Neural crest cell (in vitro differentiated cells): ENCODE data around the gene COL19A1. TPM values are rescaled to one million over a fixed set of nuclear protein-coding genes. Genes with fewer than 3 reads are reported as not detected.

Experiments used
- DNase-seq: peaks from one replicate; pipeline ENCODE4 v3.0.0; 2021; ENCODE audit warnings: low read depth, mixed read lengths, low spot score
- H3K27ac Mint-ChIP-seq: one replicate; pipeline ENCODE4 v1.8.0; 2021; ENCODE audit warnings: mild to moderate bottlenecking, mixed read lengths; ENCODE audit not compliant: unreplicated experiment
- H3K27me3 Mint-ChIP-seq: 2 replicates; pipeline ENCODE4 v1.8.0; 2021; ENCODE audit warnings: low read depth, mild to moderate bottlenecking, mixed read lengths
- H3K36me3 Mint-ChIP-seq: 2 replicates; pipeline ENCODE4 v1.8.0; 2021; ENCODE audit warnings: low read depth, mild to moderate bottlenecking, mixed read lengths
- H3K4me1 Mint-ChIP-seq: 2 replicates; pipeline ENCODE4 v1.8.0; 2021; ENCODE audit warnings: mixed read lengths
- H3K4me3 Mint-ChIP-seq: one replicate; pipeline ENCODE4 v1.8.0; 2021; ENCODE audit warnings: mild to moderate bottlenecking, mixed read lengths
- H3K9me3 Mint-ChIP-seq: 2 replicates; pipeline ENCODE4 v1.8.0; 2021; ENCODE audit warnings: mixed read lengths
- total RNA-seq: library from RNA; stranded (reverse); gene quantifications from 2 replicates; pipeline ENCODE4 v1.2.1, GENCODE V29; 2021
- TF ChIP-seq, protein P1 (sequence below): fragments of 200-600 bp; sonication (generic); conservative IDR thresholded peaks from 2 replicates; pipeline ENCODE4 v1.5.0; 2021; ENCODE audit warnings: antibody characterized with exemption, mild to moderate bottlenecking

The COL19A1 gene
- total RNA-seq, 1 donor from 2014 or later: 0.09 TPM

GRCh38 chr6:69847492-69847788, 18.9 kb upstream of the COL19A1 start:
- no peak for DNase-seq
- no peaks in the 10 kb centered on the region for H3K36me3 Mint-ChIP-seq
- no peak overlapping the region for H3K4me3 Mint-ChIP-seq
- TF ChIP-seq, protein P1, sequence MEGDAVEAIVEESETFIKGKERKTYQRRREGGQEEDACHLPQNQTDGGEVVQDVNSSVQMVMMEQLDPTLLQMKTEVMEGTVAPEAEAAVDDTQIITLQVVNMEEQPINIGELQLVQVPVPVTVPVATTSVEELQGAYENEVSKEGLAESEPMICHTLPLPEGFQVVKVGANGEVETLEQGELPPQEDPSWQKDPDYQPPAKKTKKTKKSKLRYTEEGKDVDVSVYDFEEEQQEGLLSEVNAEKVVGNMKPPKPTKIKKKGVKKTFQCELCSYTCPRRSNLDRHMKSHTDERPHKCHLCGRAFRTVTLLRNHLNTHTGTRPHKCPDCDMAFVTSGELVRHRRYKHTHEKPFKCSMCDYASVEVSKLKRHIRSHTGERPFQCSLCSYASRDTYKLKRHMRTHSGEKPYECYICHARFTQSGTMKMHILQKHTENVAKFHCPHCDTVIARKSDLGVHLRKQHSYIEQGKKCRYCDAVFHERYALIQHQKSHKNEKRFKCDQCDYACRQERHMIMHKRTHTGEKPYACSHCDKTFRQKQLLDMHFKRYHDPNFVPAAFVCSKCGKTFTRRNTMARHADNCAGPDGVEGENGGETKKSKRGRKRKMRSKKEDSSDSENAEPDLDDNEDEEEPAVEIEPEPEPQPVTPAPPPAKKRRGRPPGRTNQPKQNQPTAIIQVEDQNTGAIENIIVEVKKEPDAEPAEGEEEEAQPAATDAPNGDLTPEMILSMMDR: no peak
- no peaks in the 10 kb centered on the region for H3K4me1 Mint-ChIP-seq
- H3K27me3 Mint-ChIP-seq: no peaks in the 10 kb centered on the region
- H3K27ac Mint-ChIP-seq: no peak overlapping the region
- peaks cover 2% of the 10 kb centered on the region for H3K9me3 Mint-ChIP-seq

DNA sequence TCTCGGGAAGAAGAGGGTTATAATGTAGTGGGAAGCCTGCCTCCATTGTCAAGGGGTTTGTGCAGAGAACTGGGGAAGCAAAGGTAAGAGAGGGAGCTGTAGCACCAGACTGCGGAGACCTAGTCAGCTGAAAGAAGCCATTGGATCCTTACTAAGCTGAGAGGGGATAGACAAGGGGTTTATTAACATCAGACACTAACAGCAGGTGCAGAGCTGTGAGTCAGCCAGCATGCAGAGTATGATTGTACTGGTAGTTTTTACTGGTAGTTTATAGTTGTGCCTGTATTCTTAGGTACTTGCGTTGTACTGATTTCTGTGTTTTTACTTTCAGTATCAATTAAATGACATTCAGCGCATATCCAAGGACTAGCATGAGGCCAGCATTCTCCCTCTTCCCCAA, 17.8 kb upstream of the COL19A1 start:
- H3K27ac Mint-ChIP-seq: no peak overlapping the region
- H3K9me3 Mint-ChIP-seq: peaks cover 8% of the 10 kb centered on the region
- no peak for DNase-seq
- H3K4me3 Mint-ChIP-seq: no peak overlapping the region
- H3K36me3 Mint-ChIP-seq: no peaks in the 10 kb centered on the region
- TF ChIP-seq, protein P1: no peak
- no peaks in the 10 kb centered on the region for H3K27me3 Mint-ChIP-seq
- no peaks in the 10 kb centered on the region for H3K4me1 Mint-ChIP-seq

DNA sequence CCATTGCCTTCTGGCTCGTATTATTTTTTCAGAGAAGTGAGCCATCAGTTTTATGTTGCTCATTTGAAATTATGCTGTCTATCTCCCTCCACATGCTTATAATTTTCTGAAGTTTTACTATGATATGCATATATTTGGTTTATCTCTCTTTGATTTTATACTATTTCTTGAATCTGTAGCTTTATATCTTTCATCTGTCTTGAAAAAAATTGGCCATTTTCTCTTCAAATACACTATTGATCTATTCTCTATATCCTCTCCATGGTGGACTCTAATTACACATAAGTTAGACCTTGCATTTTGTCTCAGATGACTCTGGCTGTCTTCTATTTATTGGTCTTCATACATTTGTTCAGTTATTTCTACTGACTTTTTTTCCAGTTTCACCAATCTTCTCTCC, 13.7 kb upstream of the COL19A1 start:
- Mint-ChIP-seq H3K4me1 (no peaks in the 10 kb centered on the region), H3K36me3 (no peaks in the 10 kb centered on the region), H3K9me3 (peaks cover 10% of the 10 kb centered on the region), H3K27ac (no peak overlapping the region), H3K4me3 (no peak overlapping the region), H3K27me3 (no peaks in the 10 kb centered on the region)
- DNase-seq: no peak
- TF ChIP-seq, protein P1: no peak

DNA sequence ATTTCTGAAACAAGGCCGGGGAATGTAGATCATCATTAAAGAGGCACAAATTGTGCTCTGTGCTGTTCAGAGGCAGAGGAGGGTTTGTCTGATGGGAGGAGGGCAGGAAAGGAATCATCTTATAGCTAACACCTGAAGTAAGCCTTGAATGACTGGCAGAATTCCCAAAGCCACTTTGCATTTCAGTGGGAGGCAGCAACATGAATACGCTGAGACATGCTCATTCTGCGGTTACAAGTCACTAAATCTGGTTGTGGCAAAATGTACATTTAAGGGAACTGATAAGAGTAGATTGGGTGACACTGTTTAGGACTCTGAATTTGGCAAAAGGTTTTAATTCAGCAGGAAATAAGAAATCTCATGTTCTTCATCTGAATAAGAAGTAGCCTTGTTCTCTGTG, 4.4 kb upstream of the COL19A1 start:
- Mint-ChIP-seq H3K4me1 (peaks cover 9% of the 10 kb centered on the region), H3K9me3 (no peaks in the 10 kb centered on the region), H3K4me3 (no peak overlapping the region), H3K36me3 (no peaks in the 10 kb centered on the region), H3K27me3 (peaks cover 28% of the 10 kb centered on the region), H3K27ac (no peak overlapping the region)
- TF ChIP-seq, protein P1: no peak
- DNase-seq: no peak

- Mint-ChIP-seq H3K36me3 (no peaks in the 10 kb centered on the region), H3K27ac (no peak overlapping the region), H3K4me1 (peaks cover 19% of the 10 kb centered on the region), H3K9me3 (no peaks in the 10 kb centered on the region), H3K27me3 (peaks cover 41% of the 10 kb centered on the region), H3K4me3 (no peak overlapping the region)
- TF ChIP-seq, protein P1: no peak
- no peak for DNase-seq
Measured at GRCh38 chr6:69863766-69864165, 2.6 kb upstream of the COL19A1 start.

GRCh38 chr6:69865126-69865525, 1.2 kb upstream of the COL19A1 start:
- no peaks in the 10 kb centered on the region for H3K36me3 Mint-ChIP-seq
- no peak for DNase-seq
- peaks cover 48% of the 10 kb centered on the region for H3K27me3 Mint-ChIP-seq
- H3K4me1 Mint-ChIP-seq: peaks cover 22% of the 10 kb centered on the region
- H3K27ac Mint-ChIP-seq: no peak overlapping the region
- H3K9me3 Mint-ChIP-seq: no peaks in the 10 kb centered on the region
- TF ChIP-seq, protein P1: no peak
- H3K4me3 Mint-ChIP-seq: no peak overlapping the region
